NT2/D1 (cell line): ENCODE results near the gene RAB11FIP3.
A peak's percentile ranks its signal among the peaks of the same experiment; 100 is the strongest.

ENCODE experiments used
- DNase-seq: peaks from one replicate; pipeline ENCODE4 v3.0.0-alpha.2; 2011; ENCODE audit warnings: low read depth, low spot score
- H3K27me3 ChIP-seq: 2 replicates; pipeline ENCODE4 v1.6.0; 2011; ENCODE audit warnings: mild to moderate bottlenecking; ENCODE audit not compliant: insufficient read length, insufficient read depth
- H3K36me3 ChIP-seq: 2 replicates; pipeline ENCODE4 v1.6.1; 2011; ENCODE audit warnings: mild to moderate bottlenecking, low read length, mixed read lengths; ENCODE audit not compliant: insufficient read depth, insufficient read length
- H3K4me1 ChIP-seq: 2 replicates; pipeline ENCODE4 v1.5.1; 2011; ENCODE audit not compliant: insufficient read depth, insufficient read length
- H3K4me3 ChIP-seq: 2 replicates; pipeline ENCODE4 v1.5.1; 2011; ENCODE audit warnings: low read depth; ENCODE audit not compliant: insufficient read length
- H3K9ac ChIP-seq: 2 replicates; pipeline ENCODE4 v1.6.0; 2011; ENCODE audit warnings: low read depth; ENCODE audit not compliant: insufficient read length
- H3K9me3 ChIP-seq: 2 replicates; pipeline ENCODE4 v1.5.1; 2011; ENCODE audit warnings: mild to moderate bottlenecking, low read length; ENCODE audit not compliant: insufficient read depth
- SUZ12 ChIP-seq: IDR thresholded peaks from 2 replicates; pipeline ENCODE4 v1.6.1; 2011; ENCODE audit not compliant: insufficient read length, insufficient read depth; ENCODE audit errors: extremely low read depth
- YY1 ChIP-seq: IDR thresholded peaks from 2 replicates; pipeline ENCODE4 v1.6.1; 2011; ENCODE audit not compliant: insufficient read length, insufficient read depth
- ZNF274 ChIP-seq: IDR thresholded peaks from 2 replicates; pipeline ENCODE4 v1.6.1; 2011; ENCODE audit warnings: mild to moderate bottlenecking, low read depth, low read length

Gene RAB11FIP3

DNA sequence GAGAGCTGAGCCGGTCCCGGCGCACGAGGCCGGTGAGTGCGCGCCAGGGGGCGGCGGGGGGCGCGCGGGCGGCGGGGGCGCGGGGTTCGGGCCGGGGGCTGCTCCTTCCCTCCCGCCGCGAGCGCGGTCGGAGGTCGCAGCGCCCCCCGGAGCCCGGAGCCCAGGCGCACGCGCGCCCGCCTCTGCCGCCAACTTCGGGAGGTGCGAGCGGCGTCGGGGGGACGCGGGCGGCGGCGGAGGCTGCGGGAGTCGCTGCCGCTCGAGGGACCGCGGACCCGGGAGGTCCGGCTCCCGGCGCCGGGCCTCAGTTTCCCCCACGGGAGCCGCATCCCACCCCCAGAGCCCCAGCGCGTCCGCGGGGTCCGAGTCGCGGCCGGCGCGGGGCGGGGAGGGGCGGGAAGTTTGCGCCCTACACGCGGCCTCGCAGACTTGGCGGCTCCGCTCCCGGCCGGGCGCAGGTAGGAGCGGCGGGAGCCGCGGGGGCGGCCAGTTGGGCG, 134.8 kb downstream of the RAB11FIP3 start, which contains the start of gene PRR35:
Gene PRR35, plus strand, starts transcription at position 191 of the 497 bp plus-strand sequence. CDS start 2,901 bp downstream, outside the sequence.
- Histone ChIP-seq H3K4me3 (peak within 1 kb of the TSS; percentile 24), H3K27me3 (peaks cover 42% of the 10 kb centered on the region), H3K36me3 (peaks cover 2% of the 10 kb centered on the region), H3K9me3 (no peaks in the 10 kb centered on the region), H3K9ac (peak within 1 kb of the TSS; percentile 68), H3K4me1 (peaks cover 18% of the 10 kb centered on the region)
- DNase-seq = no peak
- no peak for TF ChIP-seq SUZ12
- TF ChIP-seq ZNF274 = no peak
- no peak for TF ChIP-seq YY1

- DNase-seq = no peak
- TF ChIP-seq ZNF274 (no peak), SUZ12 (no peak), YY1 (no peak)
- Histone ChIP-seq H3K9me3 (no peaks in the 10 kb centered on the region), H3K36me3 (no peaks in the 10 kb centered on the region), H3K4me3 (peak overlapping the region; percentile 24), H3K4me1 (peaks cover 22% of the 10 kb centered on the region), H3K9ac (peak overlapping the region; percentile 42), H3K27me3 (peaks cover 42% of the 10 kb centered on the region)
These were observed 135.4 kb downstream of the RAB11FIP3 start for GRCh38 chr16:560701-561412.

GRCh38 chr16:561413-561794, 136.0 kb downstream of the RAB11FIP3 start:
- Histone ChIP-seq H3K4me1 (peaks cover 26% of the 10 kb centered on the region), H3K9ac (no peak overlapping the region), H3K9me3 (no peaks in the 10 kb centered on the region), H3K4me3 (no peak overlapping the region), H3K27me3 (peaks cover 42% of the 10 kb centered on the region), H3K36me3 (no peaks in the 10 kb centered on the region)
- no peak for TF ChIP-seq SUZ12
- no peak for TF ChIP-seq ZNF274
- TF ChIP-seq YY1 = no peak
- DNase-seq = no peak

- peaks cover 34% of the 10 kb centered on the region for H3K4me1 ChIP-seq
- no peak for DNase-seq
- H3K36me3 ChIP-seq = no peaks in the 10 kb centered on the region
- H3K4me3 ChIP-seq = no peak overlapping the region
- H3K27me3 ChIP-seq = peaks cover 42% of the 10 kb centered on the region
- no peaks in the 10 kb centered on the region for H3K9me3 ChIP-seq
- H3K9ac ChIP-seq = no peak overlapping the region
- no peak for TF ChIP-seq SUZ12
- no peak for TF ChIP-seq ZNF274
- no peak for TF ChIP-seq YY1
These were observed 136.8 kb downstream of the RAB11FIP3 start for GRCh38 chr16:561957-562938.

- H3K9me3 ChIP-seq = no peaks in the 10 kb centered on the region
- H3K4me1 ChIP-seq = peaks cover 37% of the 10 kb centered on the region
- no peak overlapping the region for H3K9ac ChIP-seq
- DNase-seq = no peak
- no peak overlapping the region for H3K4me3 ChIP-seq
- no peaks in the 10 kb centered on the region for H3K36me3 ChIP-seq
- TF ChIP-seq YY1 (no peak), ZNF274 (no peak), SUZ12 (no peak)
- peaks cover 41% of the 10 kb centered on the region for H3K27me3 ChIP-seq
These were observed 137.7 kb downstream of the RAB11FIP3 start for GRCh38 chr16:563072-563644.

DNA sequence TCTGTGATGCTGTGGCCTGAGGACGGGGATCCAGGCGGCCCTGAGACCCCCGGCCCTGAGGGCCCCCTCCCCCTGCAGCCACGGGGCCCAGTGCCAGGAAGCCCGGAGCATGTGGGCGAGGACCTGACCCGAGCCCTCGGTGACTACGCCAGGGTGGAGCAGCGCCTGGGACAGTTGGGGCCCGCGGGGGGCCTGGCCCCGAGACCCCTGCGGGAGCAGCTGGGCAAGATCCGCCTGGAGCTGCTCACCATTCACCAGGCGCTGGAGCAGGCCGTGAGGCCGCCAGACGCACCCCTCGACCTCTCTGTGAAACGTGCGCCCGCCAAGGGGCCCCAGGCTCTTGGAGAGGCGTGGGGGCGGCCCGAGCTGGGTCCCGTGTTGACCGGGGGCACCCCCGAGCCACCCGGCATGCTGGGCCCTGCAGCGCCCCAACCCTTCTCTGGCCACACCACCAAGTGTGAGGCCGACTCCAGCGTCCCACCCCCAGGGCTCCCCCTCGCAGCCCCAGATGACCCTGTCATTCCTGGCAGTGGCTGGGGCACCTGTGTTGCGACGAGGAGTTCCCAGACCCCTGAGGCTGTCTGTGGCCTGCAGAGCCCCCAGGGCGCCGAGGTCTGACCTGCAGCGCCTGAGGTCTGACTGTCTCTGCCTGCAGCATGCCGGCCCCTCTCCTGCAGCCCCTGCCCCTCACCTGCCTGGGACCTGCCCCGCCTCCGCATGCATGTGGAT, 139.4 kb downstream of the RAB11FIP3 start:
- peak overlapping the region; percentile 50 for H3K9ac ChIP-seq
- DNase-seq = no peak
- no peaks in the 10 kb centered on the region for H3K36me3 ChIP-seq

More for the DNA sequence above, 139.4 kb downstream of the RAB11FIP3 start:
- no peak for TF ChIP-seq ZNF274
- no peak for TF ChIP-seq SUZ12
- no peak for TF ChIP-seq YY1
- Histone ChIP-seq H3K27me3 (peaks cover 24% of the 10 kb centered on the region), H3K4me3 (no peak overlapping the region), H3K4me1 (peaks cover 34% of the 10 kb centered on the region), H3K9me3 (no peaks in the 10 kb centered on the region)
